SU-DHL-6 (cell line): ENCODE data around the gene MEIS2.

Experiments
- EZH2phosphoT487 ChIP-seq: fragments of 200-600 bp; sonication (generic), shearing (Covaris generic); conservative IDR thresholded peaks from 2 replicates; pipeline ENCODE4 v1.6.1; 2018; ENCODE audit warnings: mild to moderate bottlenecking, antibody characterized with exemption, low read length, moderate library complexity, mixed read lengths
- TF ChIP-seq, protein P1 (sequence below): fragments of 200-600 bp; sonication (generic); IDR thresholded peaks from one replicate; pipeline ENCODE4 v1.5.1; 2017; ENCODE audit warnings: antibody characterized with exemption, mild to moderate bottlenecking, low read length, moderate library complexity; ENCODE audit not compliant: insufficient read depth, poor library complexity, severe bottlenecking

DNA sequence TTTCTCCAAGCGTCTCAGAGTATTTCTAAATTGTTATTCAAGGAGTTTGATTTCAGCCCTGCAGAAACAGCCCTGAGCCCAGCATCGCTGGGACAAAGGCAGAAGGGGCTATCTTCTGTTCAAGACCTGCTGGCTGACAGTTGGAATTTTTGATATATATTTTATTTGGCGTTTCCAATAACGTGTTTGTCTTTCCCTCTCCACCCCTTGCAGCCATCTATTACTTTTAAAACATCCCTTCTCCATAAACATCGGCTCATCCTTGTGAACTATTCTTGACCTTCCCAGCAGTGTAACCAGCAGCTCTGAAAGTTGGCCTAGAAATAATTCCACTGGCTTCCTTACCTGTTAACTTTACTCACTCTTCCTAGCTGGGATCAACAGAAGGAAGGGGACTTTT, 5.5 kb upstream of the MEIS2 start:
- TF ChIP-seq, protein P1, sequence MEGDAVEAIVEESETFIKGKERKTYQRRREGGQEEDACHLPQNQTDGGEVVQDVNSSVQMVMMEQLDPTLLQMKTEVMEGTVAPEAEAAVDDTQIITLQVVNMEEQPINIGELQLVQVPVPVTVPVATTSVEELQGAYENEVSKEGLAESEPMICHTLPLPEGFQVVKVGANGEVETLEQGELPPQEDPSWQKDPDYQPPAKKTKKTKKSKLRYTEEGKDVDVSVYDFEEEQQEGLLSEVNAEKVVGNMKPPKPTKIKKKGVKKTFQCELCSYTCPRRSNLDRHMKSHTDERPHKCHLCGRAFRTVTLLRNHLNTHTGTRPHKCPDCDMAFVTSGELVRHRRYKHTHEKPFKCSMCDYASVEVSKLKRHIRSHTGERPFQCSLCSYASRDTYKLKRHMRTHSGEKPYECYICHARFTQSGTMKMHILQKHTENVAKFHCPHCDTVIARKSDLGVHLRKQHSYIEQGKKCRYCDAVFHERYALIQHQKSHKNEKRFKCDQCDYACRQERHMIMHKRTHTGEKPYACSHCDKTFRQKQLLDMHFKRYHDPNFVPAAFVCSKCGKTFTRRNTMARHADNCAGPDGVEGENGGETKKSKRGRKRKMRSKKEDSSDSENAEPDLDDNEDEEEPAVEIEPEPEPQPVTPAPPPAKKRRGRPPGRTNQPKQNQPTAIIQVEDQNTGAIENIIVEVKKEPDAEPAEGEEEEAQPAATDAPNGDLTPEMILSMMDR = no peak
- no peak for TF ChIP-seq EZH2phosphoT487
